Smooth muscle cell (in vitro differentiated cells): ENCODE results near the gene PCYOX1L. TPM values are rescaled to one million over a fixed set of nuclear protein-coding genes. Genes with fewer than 3 reads are reported as not detected.

Experiments used
- DNase-seq: peaks from one replicate; lab custom pipeline; 2025; ENCODE audit not compliant: unreplicated experiment; lab: John Stamatoyannopoulos, UW
- H2AFZ ChIP-seq: fragments of 200-600 bp; sonication (generic); 2 replicates; pipeline ENCODE4 v1.6.0; 2016; ENCODE audit warnings: antibody characterized with exemption, low read depth, mild to moderate bottlenecking
- H3F3A ChIP-seq: fragments of 200-600 bp; sonication (generic); 2 replicates; pipeline ENCODE4 v1.6.0; 2017; ENCODE audit warnings: antibody characterized with exemption, low read depth
- H3K27ac ChIP-seq: fragments of 200-600 bp; sonication (generic); 2 replicates; pipeline ENCODE4 v1.5.1; 2016; ENCODE audit warnings: low read depth, mild to moderate bottlenecking
- H3K27me3 ChIP-seq: fragments of 200-600 bp; sonication (generic); 2 replicates; pipeline ENCODE4 v1.6.1; 2016; ENCODE audit warnings: low read depth, mild to moderate bottlenecking
- H3K36me3 ChIP-seq: fragments of 200-600 bp; sonication (generic); 2 replicates; pipeline ENCODE4 v1.5.1; 2016; ENCODE audit warnings: low read depth
- H3K4me1 ChIP-seq: fragments of 200-600 bp; sonication (generic); 2 replicates; pipeline ENCODE4 v1.5.1; 2016; ENCODE audit warnings: low read depth
- H3K4me2 ChIP-seq: fragments of 200-600 bp; sonication (generic); 2 replicates; pipeline ENCODE4 v1.6.0; 2016; ENCODE audit warnings: mild to moderate bottlenecking
- H3K4me3 ChIP-seq: fragments of 200-600 bp; sonication (generic); 2 replicates; pipeline ENCODE4 v1.5.1; 2016; ENCODE audit warnings: mild to moderate bottlenecking
- H3K79me2 ChIP-seq: fragments of 200-600 bp; sonication (generic); 2 replicates; pipeline ENCODE4 v1.6.0; 2016; ENCODE audit warnings: low read depth, mild to moderate bottlenecking
- H3K9ac ChIP-seq: fragments of 200-600 bp; sonication (generic); 2 replicates; pipeline ENCODE4 v1.6.0; 2016; ENCODE audit warnings: low read depth
- H3K9me3 ChIP-seq: fragments of 200-600 bp; sonication (generic); replicated peaks from 2 replicates; pipeline ENCODE4 v1.5.1; 2016; ENCODE audit warnings: low read depth
- H4K20me1 ChIP-seq: fragments of 200-600 bp; sonication (generic); 2 replicates; pipeline ENCODE4 v1.6.0; 2016; ENCODE audit warnings: low read depth
- WGBS: methylation state at CpG from one replicate; pipeline ENCODE4 v1.1.7; 2016; ENCODE audit warnings: low lambda C conversion rate; 5-methylcytosine and 5-hydroxymethylcytosine counted together
- polyA plus RNA-seq: library from polyadenylated mRNA; unstranded; fragments of >200 nt; fragmentation: Nextera tagmentation; extraction: Ambion mirVana; gene quantifications from 2 replicates; pipeline ENCODE4 v1.2.1, GENCODE V29; 2016
- total RNA-seq: library from RNA; depleted of rRNA; stranded (reverse); fragments of >200 nt; gene quantifications from 2 replicates; pipeline ENCODE4 v1.2.3, GENCODE V29; 2014
- TF ChIP-seq, protein P1 (sequence below): fragments of 200-600 bp; sonication (generic); IDR thresholded peaks from 2 replicates; pipeline ENCODE4 v1.5.1; 2017; ENCODE audit warnings: borderline replicate concordance, mild to moderate bottlenecking, antibody characterized with exemption; ENCODE audit not compliant: insufficient read depth, poor library complexity, severe bottlenecking

Gene PCYOX1L
- total and polyA plus RNA-seq, 2 experiments from 2014 or later: 6.4 to 13.4 TPM

DNA sequence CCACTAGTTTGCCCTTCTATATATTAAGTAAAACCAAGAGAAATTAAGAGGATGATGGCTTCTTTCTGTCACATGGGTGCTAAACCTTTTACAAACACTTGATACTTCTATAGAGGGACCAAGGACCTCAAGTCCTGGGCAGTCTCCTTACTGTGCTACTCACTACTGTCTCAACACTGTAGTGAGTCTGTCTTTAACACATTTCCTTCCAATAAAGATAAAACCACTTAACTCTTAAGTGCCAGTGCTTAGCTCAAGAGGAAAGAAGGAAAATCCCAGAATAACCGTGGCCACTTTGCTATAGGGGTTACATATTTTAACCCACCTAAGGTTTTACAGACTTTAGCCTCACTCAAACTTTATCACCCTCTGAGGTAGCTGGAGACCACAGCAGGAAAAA lies 16.9 kb upstream of the PCYOX1L start:
- Histone ChIP-seq H3K36me3 (no peaks in the 10 kb centered on the region), H3K79me2 (peaks cover 4% of the 10 kb centered on the region), H3F3A (peaks cover 4% of the 10 kb centered on the region), H3K27ac (no peak overlapping the region), H2AFZ (no peak overlapping the region), H3K27me3 (peaks cover 32% of the 10 kb centered on the region), H3K9me3 (no peaks in the 10 kb centered on the region), H3K9ac (no peak overlapping the region), H3K4me3 (no peak overlapping the region), H3K4me1 (peaks cover 8% of the 10 kb centered on the region), H3K4me2 (no peak overlapping the region), H4K20me1 (no peaks in the 10 kb centered on the region)
- WGBS: 26% methylated on average over 1 of the region's 1 CpG
- no peak for DNase-seq
- TF ChIP-seq, protein P1, sequence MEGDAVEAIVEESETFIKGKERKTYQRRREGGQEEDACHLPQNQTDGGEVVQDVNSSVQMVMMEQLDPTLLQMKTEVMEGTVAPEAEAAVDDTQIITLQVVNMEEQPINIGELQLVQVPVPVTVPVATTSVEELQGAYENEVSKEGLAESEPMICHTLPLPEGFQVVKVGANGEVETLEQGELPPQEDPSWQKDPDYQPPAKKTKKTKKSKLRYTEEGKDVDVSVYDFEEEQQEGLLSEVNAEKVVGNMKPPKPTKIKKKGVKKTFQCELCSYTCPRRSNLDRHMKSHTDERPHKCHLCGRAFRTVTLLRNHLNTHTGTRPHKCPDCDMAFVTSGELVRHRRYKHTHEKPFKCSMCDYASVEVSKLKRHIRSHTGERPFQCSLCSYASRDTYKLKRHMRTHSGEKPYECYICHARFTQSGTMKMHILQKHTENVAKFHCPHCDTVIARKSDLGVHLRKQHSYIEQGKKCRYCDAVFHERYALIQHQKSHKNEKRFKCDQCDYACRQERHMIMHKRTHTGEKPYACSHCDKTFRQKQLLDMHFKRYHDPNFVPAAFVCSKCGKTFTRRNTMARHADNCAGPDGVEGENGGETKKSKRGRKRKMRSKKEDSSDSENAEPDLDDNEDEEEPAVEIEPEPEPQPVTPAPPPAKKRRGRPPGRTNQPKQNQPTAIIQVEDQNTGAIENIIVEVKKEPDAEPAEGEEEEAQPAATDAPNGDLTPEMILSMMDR: no peak

DNA sequence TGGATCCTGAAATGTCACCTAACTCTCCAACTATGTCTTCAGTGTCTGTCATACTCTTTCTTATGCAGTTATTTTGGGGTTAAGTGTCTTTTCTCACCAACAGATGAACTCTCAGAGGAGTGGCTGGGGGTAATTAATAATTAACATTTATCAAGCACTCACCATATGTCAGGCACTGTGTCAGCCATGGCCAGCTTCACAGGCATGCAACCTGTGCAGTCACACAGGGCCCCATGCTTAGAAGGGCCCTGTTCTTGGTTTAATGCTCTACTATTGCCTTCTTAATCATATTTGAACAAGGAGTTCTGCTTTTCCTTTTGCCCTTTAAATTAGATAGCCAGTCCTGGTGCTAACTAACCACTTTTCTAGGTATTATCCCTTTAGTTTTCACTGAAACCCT lies 16.0 kb upstream of the PCYOX1L start:
- H3K9ac ChIP-seq: no peak overlapping the region
- no peak overlapping the region for H3K4me3 ChIP-seq
- no peak overlapping the region for H2AFZ ChIP-seq
- peaks cover 4% of the 10 kb centered on the region for H3F3A ChIP-seq
- peaks cover 11% of the 10 kb centered on the region for H3K4me1 ChIP-seq
- no peaks in the 10 kb centered on the region for H4K20me1 ChIP-seq
- no peak for DNase-seq
- peaks cover 27% of the 10 kb centered on the region for H3K27me3 ChIP-seq
- H3K4me2 ChIP-seq: no peak overlapping the region
- H3K27ac ChIP-seq: no peak overlapping the region
- H3K9me3 ChIP-seq: no peaks in the 10 kb centered on the region
- TF ChIP-seq, protein P1: no peak
- no peaks in the 10 kb centered on the region for H3K36me3 ChIP-seq
- peaks cover 11% of the 10 kb centered on the region for H3K79me2 ChIP-seq

DNA sequence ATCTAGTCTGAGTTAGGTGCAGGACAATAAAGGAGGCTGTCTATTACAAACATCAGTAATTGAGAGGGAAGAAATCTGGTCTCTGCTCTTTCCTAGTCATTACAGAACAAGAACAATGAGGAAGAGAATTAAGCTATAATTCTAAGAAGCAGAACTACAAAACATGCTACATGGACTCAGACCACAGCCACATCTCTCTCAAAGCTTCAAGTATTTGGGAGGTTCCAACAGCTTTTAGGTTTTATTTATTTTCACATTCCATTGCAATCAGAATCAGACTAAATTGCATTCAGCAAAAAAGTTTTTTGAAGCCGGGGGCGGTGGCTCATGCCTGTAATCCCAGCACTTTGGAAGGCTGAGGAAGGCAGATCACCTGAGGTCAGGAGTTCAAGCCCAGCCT lies 13.7 kb upstream of the PCYOX1L start:
- H3K9ac ChIP-seq: no peak overlapping the region
- H2AFZ ChIP-seq: no peak overlapping the region
- no peak overlapping the region for H3K4me3 ChIP-seq

More for the DNA sequence above, 13.7 kb upstream of the PCYOX1L start:
- 96% methylated on average over 2 of the region's 2 CpGs for WGBS
- Histone ChIP-seq H3K27ac (no peak overlapping the region), H3K4me2 (peak overlapping the region; percentile 93), H3K4me1 (peaks cover 11% of the 10 kb centered on the region), H3K27me3 (peaks cover 12% of the 10 kb centered on the region), H3K79me2 (peaks cover 26% of the 10 kb centered on the region), H3K36me3 (no peaks in the 10 kb centered on the region), H4K20me1 (no peaks in the 10 kb centered on the region), H3K9me3 (no peaks in the 10 kb centered on the region), H3F3A (peaks cover 4% of the 10 kb centered on the region)
- DNase-seq: no peak
- TF ChIP-seq, protein P1: no peak
